Measurements from ENCODE around the gene PPME1. TPM values are rescaled to one million over a fixed set of nuclear protein-coding genes. Genes with fewer than 3 reads are reported as not detected.

The PPME1 gene
- total and polyA plus RNA-seq, 9 of the 15 experiments (the other 6 are each of a cell fraction or from before 2014, with no cell fraction given) = 9.8 to 81.7 (median 37.6) TPM

DNA sequence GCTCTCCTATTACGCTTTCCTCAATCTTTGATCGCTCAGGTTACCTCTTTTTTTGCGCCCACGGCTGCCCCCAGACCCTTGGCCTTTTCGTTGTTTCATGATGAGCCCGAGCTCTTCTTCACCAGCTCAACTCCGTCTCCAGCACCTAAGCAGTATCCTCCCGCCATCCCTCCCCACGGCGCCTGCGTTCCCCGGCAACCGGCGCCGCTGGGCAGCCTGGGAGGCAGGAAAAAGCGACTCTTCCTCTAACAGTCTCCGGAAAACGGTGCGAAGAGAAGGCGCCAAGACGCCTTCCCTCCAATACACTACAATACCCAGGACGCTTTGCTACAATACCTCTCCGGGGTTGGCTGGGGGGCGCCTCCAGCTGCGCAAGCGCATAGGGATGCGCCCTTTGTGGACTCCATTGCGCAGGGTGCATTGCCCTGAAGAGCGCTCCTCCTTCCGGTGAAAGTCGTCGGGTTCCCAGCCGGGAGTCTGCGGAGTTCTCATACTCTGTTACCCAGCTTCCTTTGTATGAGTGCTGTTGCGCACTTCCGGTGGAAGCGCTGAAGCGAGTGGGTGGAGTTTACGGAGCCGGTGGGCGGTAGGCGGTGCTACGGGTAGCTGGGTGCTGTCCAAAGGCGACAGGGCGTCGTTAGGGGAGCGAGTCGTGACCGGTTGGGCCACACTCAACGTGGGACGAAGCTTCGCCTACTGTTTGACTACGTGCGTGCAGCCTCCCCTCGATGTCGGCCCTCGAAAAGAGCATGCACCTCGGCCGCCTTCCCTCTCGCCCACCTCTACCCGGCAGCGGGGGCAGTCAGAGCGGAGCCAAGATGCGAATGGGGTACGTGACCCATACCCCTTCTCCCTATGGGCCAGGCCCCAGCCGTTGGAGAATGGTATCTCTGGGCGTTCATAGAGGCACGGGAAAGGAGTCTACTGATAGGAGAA, at the start of gene PPME1, which contains the start of gene C2CD3 (continued):
- TF ChIP-seq, protein P1, sequence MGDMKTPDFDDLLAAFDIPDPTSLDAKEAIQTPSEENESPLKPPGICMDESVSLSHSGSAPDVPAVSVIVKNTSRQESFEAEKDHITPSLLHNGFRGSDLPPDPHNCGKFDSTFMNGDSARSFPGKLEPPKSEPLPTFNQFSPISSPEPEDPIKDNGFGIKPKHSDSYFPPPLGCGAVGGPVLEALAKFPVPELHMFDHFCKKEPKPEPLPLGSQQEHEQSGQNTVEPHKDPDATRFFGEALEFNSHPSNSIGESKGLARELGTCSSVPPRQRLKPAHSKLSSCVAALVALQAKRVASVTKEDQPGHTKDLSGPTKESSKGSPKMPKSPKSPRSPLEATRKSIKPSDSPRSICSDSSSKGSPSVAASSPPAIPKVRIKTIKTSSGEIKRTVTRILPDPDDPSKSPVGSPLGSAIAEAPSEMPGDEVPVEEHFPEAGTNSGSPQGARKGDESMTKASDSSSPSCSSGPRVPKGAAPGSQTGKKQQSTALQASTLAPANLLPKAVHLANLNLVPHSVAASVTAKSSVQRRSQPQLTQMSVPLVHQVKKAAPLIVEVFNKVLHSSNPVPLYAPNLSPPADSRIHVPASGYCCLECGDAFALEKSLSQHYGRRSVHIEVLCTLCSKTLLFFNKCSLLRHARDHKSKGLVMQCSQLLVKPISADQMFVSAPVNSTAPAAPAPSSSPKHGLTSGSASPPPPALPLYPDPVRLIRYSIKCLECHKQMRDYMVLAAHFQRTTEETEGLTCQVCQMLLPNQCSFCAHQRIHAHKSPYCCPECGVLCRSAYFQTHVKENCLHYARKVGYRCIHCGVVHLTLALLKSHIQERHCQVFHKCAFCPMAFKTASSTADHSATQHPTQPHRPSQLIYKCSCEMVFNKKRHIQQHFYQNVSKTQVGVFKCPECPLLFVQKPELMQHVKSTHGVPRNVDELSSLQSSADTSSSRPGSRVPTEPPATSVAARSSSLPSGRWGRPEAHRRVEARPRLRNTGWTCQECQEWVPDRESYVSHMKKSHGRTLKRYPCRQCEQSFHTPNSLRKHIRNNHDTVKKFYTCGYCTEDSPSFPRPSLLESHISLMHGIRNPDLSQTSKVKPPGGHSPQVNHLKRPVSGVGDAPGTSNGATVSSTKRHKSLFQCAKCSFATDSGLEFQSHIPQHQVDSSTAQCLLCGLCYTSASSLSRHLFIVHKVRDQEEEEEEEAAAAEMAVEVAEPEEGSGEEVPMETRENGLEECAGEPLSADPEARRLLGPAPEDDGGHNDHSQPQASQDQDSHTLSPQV (IDR thresholded peaks at IDR 0.05) = peak; percentile 62
- TF ChIP-seq SRF (CRISPR knock-in tag; IDR thresholded peaks at IDR 0.05) (peak in 1 of 2 experiments; percentile 85; a peak in 2 of 4 replicates), POU5F1 (IDR thresholded peaks at IDR 0.05; ENCODE audit: borderline replicate concordance, low read depth, low read length, partially characterized antibody) (peak; percentile 49), POLR2AphosphoS2 (IDR thresholded peaks at IDR 0.05; ENCODE audit: low read length) (no peak), MCM2 (IDR thresholded peaks at IDR 0.05; ENCODE audit: low read depth) (no peak), ZBTB1 (CRISPR knock-in tag; IDR thresholded peaks at IDR 0.05; ENCODE audit: borderline replicate concordance, low read depth) (peak; percentile 48; the same call in 1 of the 2 replicates), MCM3 (IDR thresholded peaks at IDR 0.05) (no peak), DMBX1 (CRISPR knock-in tag; IDR thresholded peaks at IDR 0.05; ENCODE audit: borderline replicate concordance) (0 out of 2 replicates have a peak, but pooled peaks have one; percentile 50), HOXB6 (CRISPR knock-in tag; IDR thresholded peaks at IDR 0.05; ENCODE audit: borderline replicate concordance) (no peak), SP1 (CRISPR knock-in tag; IDR thresholded peaks at IDR 0.05) (peak; percentile 90), RB1 (IDR thresholded peaks at IDR 0.05; ENCODE audit: low read depth) (peak; percentile 51; the same call in 1 of the 2 replicates), SUPT5H (IDR thresholded peaks at IDR 0.05) (peak; percentile 93)
- TF ChIP-seq, protein P2, sequence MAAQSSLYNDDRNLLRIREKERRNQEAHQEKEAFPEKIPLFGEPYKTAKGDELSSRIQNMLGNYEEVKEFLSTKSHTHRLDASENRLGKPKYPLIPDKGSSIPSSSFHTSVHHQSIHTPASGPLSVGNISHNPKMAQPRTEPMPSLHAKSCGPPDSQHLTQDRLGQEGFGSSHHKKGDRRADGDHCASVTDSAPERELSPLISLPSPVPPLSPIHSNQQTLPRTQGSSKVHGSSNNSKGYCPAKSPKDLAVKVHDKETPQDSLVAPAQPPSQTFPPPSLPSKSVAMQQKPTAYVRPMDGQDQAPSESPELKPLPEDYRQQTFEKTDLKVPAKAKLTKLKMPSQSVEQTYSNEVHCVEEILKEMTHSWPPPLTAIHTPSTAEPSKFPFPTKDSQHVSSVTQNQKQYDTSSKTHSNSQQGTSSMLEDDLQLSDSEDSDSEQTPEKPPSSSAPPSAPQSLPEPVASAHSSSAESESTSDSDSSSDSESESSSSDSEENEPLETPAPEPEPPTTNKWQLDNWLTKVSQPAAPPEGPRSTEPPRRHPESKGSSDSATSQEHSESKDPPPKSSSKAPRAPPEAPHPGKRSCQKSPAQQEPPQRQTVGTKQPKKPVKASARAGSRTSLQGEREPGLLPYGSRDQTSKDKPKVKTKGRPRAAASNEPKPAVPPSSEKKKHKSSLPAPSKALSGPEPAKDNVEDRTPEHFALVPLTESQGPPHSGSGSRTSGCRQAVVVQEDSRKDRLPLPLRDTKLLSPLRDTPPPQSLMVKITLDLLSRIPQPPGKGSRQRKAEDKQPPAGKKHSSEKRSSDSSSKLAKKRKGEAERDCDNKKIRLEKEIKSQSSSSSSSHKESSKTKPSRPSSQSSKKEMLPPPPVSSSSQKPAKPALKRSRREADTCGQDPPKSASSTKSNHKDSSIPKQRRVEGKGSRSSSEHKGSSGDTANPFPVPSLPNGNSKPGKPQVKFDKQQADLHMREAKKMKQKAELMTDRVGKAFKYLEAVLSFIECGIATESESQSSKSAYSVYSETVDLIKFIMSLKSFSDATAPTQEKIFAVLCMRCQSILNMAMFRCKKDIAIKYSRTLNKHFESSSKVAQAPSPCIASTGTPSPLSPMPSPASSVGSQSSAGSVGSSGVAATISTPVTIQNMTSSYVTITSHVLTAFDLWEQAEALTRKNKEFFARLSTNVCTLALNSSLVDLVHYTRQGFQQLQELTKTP (IDR thresholded peaks at IDR 0.05; ENCODE audit: low read depth in 1 of 2, partially characterized antibody in 2 of 2) = peak in 1 of 2 experiments; percentile 92
- TF ChIP-seq, protein P3, sequence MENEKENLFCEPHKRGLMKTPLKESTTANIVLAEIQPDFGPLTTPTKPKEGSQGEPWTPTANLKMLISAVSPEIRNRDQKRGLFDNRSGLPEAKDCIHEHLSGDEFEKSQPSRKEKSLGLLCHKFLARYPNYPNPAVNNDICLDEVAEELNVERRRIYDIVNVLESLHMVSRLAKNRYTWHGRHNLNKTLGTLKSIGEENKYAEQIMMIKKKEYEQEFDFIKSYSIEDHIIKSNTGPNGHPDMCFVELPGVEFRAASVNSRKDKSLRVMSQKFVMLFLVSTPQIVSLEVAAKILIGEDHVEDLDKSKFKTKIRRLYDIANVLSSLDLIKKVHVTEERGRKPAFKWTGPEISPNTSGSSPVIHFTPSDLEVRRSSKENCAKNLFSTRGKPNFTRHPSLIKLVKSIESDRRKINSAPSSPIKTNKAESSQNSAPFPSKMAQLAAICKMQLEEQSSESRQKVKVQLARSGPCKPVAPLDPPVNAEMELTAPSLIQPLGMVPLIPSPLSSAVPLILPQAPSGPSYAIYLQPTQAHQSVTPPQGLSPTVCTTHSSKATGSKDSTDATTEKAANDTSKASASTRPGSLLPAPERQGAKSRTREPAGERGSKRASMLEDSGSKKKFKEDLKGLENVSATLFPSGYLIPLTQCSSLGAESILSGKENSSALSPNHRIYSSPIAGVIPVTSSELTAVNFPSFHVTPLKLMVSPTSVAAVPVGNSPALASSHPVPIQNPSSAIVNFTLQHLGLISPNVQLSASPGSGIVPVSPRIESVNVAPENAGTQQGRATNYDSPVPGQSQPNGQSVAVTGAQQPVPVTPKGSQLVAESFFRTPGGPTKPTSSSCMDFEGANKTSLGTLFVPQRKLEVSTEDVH (IDR thresholded peaks at IDR 0.05; ENCODE audit: low read depth, partially characterized antibody) = peak; percentile 97
